ENCODE data around the gene INSM2. TPM values are rescaled to one million over a fixed set of nuclear protein-coding genes. Genes with fewer than 3 reads are reported as not detected.

INSM2 gene
- total and polyA plus RNA-seq, 10 of the 15 experiments (the other 5 are each of a cell fraction or from before 2014, with no cell fraction given) = 0.06 TPM; not detected in 9

DNA sequence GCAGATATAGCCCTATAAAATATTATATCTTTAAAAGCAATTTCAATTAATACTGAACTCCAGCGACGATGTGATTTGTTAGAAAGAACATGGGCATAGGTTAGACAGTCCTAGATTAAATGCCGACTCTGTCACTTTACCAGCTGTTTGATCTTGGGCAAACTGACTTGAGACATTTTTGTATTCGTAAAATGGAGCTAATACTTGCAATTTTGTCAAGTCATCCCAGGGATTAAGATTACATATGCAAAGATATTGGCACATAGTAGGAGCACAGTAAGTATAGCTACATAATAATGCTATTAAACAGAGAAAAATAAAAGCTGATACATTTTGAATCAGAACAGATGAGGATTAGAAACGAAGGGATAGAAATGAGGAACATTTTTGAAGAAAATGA is 9.0 kb downstream of the INSM2 start:
- no peaks in the 10 kb centered on the region for H4K20me1 ChIP-seq (ENCODE audit: control insufficient read depth, insufficient read depth)
- no peak overlapping the region for H2AFZ ChIP-seq (ENCODE audit: control insufficient read depth, low read depth, low read length)
- CTCF ChIA-PET = interaction anchor here (0.6 kb wide), 2 partner anchors 9 to 307 kb away, joined by 4 to 5 read pairs; no protein-coding TSS in a partner anchor
- H3K36me3 ChIP-seq (ENCODE audit: control insufficient read depth in 2 of 2, insufficient read depth in 2 of 2, low read length in 1 of 2) = no peaks in the 10 kb centered on the region
- BruUV-seq (replicated peaks) = no TSS peak
- H3K9me3 ChIP-seq (replicated peaks; ENCODE audit: control insufficient read depth, insufficient read depth, low read length) = no peaks in the 10 kb centered on the region
- no peaks in the 10 kb centered on the region for H3K27me3 ChIP-seq (replicated peaks in 1 of 2; ENCODE audit: control insufficient read depth in 2 of 2, insufficient read depth in 2 of 2, low read length in 1 of 2)
- TF ChIP-seq BCL11A (IDR thresholded peaks at IDR 0.05; ENCODE audit: low read depth, low read length) (no peak), SMC3 (IDR thresholded peaks at IDR 0.05; ENCODE audit: borderline replicate concordance, low read length) (no peak), GATAD2B (conservative IDR thresholded peaks at IDR 0.05; ENCODE audit: low read depth) (no peak), EGR1 (IDR thresholded peaks at IDR 0.05; ENCODE audit: borderline replicate concordance in 1 of 2, low read depth in 2 of 2, low read length in 2 of 2) (no peak), SREBF1 (IDR thresholded peaks at IDR 0.05; ENCODE audit: low read length) (no peak), JUNB (IDR thresholded peaks at IDR 0.05) (no peak), RAD51 (IDR thresholded peaks at IDR 0.05) (no peak), RAD21 (IDR thresholded peaks at IDR 0.05; ENCODE audit: insufficient read depth, low read depth, low read length) (no peak), TARDBP (IDR thresholded peaks at IDR 0.05; ENCODE audit: borderline replicate concordance) (no peak)
- TF ChIP-seq, protein P1, sequence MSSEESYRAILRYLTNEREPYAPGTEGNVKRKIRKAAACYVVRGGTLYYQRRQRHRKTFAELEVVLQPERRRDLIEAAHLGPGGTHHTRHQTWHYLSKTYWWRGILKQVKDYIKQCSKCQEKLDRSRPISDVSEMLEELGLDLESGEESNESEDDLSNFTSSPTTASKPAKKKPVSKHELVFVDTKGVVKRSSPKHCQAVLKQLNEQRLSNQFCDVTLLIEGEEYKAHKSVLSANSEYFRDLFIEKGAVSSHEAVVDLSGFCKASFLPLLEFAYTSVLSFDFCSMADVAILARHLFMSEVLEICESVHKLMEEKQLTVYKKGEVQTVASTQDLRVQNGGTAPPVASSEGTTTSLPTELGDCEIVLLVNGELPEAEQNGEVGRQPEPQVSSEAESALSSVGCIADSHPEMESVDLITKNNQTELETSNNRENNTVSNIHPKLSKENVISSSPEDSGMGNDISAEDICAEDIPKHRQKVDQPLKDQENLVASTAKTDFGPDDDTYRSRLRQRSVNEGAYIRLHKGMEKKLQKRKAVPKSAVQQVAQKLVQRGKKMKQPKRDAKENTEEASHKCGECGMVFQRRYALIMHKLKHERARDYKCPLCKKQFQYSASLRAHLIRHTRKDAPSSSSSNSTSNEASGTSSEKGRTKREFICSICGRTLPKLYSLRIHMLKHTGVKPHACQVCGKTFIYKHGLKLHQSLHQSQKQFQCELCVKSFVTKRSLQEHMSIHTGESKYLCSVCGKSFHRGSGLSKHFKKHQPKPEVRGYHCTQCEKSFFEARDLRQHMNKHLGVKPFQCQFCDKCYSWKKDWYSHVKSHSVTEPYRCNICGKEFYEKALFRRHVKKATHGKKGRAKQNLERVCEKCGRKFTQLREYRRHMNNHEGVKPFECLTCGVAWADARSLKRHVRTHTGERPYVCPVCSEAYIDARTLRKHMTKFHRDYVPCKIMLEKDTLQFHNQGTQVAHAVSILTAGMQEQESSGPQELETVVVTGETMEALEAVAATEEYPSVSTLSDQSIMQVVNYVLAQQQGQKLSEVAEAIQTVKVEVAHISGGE (CRISPR knock-in tag; IDR thresholded peaks at IDR 0.05) = no peak
- TF ChIP-seq, protein P2, sequence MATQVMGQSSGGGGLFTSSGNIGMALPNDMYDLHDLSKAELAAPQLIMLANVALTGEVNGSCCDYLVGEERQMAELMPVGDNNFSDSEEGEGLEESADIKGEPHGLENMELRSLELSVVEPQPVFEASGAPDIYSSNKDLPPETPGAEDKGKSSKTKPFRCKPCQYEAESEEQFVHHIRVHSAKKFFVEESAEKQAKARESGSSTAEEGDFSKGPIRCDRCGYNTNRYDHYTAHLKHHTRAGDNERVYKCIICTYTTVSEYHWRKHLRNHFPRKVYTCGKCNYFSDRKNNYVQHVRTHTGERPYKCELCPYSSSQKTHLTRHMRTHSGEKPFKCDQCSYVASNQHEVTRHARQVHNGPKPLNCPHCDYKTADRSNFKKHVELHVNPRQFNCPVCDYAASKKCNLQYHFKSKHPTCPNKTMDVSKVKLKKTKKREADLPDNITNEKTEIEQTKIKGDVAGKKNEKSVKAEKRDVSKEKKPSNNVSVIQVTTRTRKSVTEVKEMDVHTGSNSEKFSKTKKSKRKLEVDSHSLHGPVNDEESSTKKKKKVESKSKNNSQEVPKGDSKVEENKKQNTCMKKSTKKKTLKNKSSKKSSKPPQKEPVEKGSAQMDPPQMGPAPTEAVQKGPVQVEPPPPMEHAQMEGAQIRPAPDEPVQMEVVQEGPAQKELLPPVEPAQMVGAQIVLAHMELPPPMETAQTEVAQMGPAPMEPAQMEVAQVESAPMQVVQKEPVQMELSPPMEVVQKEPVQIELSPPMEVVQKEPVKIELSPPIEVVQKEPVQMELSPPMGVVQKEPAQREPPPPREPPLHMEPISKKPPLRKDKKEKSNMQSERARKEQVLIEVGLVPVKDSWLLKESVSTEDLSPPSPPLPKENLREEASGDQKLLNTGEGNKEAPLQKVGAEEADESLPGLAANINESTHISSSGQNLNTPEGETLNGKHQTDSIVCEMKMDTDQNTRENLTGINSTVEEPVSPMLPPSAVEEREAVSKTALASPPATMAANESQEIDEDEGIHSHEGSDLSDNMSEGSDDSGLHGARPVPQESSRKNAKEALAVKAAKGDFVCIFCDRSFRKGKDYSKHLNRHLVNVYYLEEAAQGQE (IDR thresholded peaks at IDR 0.05; ENCODE audit: low read depth, low read length) = no peak
- TF ChIP-seq, protein P3, sequence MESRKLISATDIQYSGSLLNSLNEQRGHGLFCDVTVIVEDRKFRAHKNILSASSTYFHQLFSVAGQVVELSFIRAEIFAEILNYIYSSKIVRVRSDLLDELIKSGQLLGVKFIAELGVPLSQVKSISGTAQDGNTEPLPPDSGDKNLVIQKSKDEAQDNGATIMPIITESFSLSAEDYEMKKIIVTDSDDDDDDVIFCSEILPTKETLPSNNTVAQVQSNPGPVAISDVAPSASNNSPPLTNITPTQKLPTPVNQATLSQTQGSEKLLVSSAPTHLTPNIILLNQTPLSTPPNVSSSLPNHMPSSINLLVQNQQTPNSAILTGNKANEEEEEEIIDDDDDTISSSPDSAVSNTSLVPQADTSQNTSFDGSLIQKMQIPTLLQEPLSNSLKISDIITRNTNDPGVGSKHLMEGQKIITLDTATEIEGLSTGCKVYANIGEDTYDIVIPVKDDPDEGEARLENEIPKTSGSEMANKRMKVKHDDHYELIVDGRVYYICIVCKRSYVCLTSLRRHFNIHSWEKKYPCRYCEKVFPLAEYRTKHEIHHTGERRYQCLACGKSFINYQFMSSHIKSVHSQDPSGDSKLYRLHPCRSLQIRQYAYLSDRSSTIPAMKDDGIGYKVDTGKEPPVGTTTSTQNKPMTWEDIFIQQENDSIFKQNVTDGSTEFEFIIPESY (IDR thresholded peaks at IDR 0.05) = no peak
- intact Hi-C loops (cut with micrococcal nuclease; ENCODE audit: unreplicated experiment) = no loop called here
- ATAC-seq = no peak
- no peak overlapping the region for H3K9ac ChIP-seq (ENCODE audit: control insufficient read depth, insufficient read depth, low read length)
- no peak overlapping the region for H3K4me3 ChIP-seq
- POLR2A ChIA-PET = no interaction called here
- in situ Hi-C loops (cut with MboI) = no loop called here
- no peak overlapping the region for H3K4me2 ChIP-seq (ENCODE audit: control insufficient read depth, insufficient read depth)
- H3K79me2 ChIP-seq (ENCODE audit: control insufficient read depth, insufficient read depth, low read length) = no peaks in the 10 kb centered on the region
- FAIRE-seq = no peak
- SMC1A ChIA-PET (ENCODE audit: uncharacterized antibody, unreplicated experiment) = no interaction called here
- over 99% methylated on average over 5 of the region's 5 CpGs for WGBS (ENCODE audit: insufficient coverage, insufficient replicate concordance, low lambda C conversion rate, missing lambda C conversion rate)
- no peak overlapping the region for H3K27ac ChIP-seq (ENCODE audit: control insufficient read depth, insufficient read depth)
- no peak for DNase-seq (ENCODE audit: low read depth, low spot score)
- RAD21 ChIA-PET (ENCODE audit: unreplicated experiment) = no interaction called here
- peaks cover 6% of the 10 kb centered on the region; the same call in 1 of the 2 replicates for H3K4me1 ChIP-seq (ENCODE audit: control insufficient read depth, insufficient read depth, low read length)

Measured in GM12878 (cell line).